ENCODE measurements around the gene RABGGTA. TPM values are rescaled to one million over a fixed set of nuclear protein-coding genes. Genes with fewer than 3 reads are reported as not detected.
"Not testable (repeated sequence)": the region's sequence is repeated elsewhere in the genome, so short reads cannot be mapped to it uniquely, and the experiment has no call there.

RABGGTA gene
- total and polyA plus RNA-seq, 5 donors from 2014 or later, result 25.1 to 78.6 (median 31.9) TPM

DNA sequence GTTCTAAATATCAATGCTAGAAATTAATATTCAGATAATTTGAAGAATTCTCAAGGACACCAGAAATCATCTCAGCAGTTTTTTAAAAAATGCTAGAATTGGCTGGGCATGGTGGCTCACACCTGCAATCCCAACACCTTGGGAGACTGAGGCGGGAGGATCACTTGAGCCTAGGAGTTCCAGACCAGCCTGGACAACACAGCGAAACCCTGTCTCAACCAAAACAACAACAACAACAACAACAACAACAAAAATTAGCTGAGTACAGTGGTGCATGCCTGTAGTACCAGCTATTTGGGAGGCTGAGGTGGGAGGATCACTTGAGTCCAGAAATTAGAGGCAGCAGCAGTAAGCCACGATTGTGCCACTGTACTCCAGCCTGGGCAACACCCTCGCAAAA is 52.3 kb downstream of the RABGGTA start:
- DNase-seq (no peak), ATAC-seq (ENCODE audit: low read depth in 2 of 2) (no peak)
- Histone ChIP-seq H3K36me3 (ENCODE audit: control insufficient read depth, insufficient read depth, low read length) (peaks cover 15% of the 10 kb centered on the region), H3K4me1 (ENCODE audit: control insufficient read depth, insufficient read depth, low read length, poor library complexity, severe bottlenecking) (peaks cover 22% of the 10 kb centered on the region), H3K27me3 (ENCODE audit: control insufficient read depth, insufficient read depth, low read length) (no peaks in the 10 kb centered on the region), H3K27ac (ENCODE audit: insufficient read depth, low read length, poor library complexity, severe bottlenecking) (no peak overlapping the region), H3K4me3 (ENCODE audit: low read depth, low read length) (no peak overlapping the region), H3K9me3 (ENCODE audit: control insufficient read depth in 2 of 2, low read length in 2 of 2) (no peaks in the 10 kb centered on the region)
- peak overlapping the region in 1 of 4 donors; percentile 62 for H3K4me3 Mint-ChIP-seq
- H3K27ac Mint-ChIP-seq, result no peak overlapping the region
- H3K36me3 Mint-ChIP-seq, result peaks cover 4% of the 10 kb centered on the region
- H3K27me3 Mint-ChIP-seq, result no peaks in the 10 kb centered on the region
- H3K9me3 Mint-ChIP-seq, result no peaks in the 10 kb centered on the region
- H3K4me1 Mint-ChIP-seq, result peaks cover 7 to 29% (median 17%) of the 10 kb centered on the region in 4 donors

DNA sequence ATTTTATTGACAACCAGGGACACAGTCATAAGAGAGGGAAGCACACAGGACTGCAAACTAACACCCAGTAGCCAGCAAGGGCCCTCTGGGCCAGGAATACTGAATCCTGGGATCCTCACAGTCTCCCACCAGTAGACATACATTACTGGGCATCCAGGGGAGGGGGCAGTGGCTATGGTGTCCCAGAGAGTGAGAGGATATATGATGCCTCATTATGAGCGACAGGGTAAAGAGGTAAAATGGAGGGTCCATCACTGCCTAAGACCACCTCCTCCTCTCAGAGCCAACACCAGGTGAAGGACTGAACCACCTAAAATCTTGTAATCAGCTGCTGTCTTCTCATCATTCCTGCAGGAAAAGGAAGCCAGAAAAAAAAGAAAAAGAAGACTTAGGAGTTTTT is 54.5 kb downstream of the RABGGTA start:
- H3K4me3 Mint-ChIP-seq; H3K27ac ChIP-seq (ENCODE audit: insufficient read depth, low read length, poor library complexity, severe bottlenecking): not testable (repeated sequence)
- peak overlapping the region in 1 of 3 donors; percentile 98 for H3K27ac Mint-ChIP-seq

DNA sequence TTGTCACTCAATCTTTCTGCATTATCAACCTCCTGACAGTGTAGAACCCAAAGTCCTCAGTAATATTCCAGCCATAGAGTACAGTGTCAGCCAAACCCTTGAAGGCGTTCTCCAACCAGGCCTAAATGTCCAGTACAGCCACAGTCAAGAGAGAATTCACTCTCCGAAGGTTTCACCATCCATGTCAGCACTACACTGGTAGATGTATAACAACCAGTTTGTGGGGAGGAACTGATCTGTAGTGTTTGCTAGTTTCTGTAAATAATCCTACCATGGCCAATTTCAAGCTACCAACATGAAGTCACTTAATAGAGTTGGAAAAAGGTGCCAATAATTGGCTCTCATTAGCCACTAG is 55.1 kb downstream of the RABGGTA start:
- peak overlapping the region; percentile 93 for H3K27ac ChIP-seq (ENCODE audit: insufficient read depth, low read length, poor library complexity, severe bottlenecking)
- peaks cover 7 to 55% (median 38%) of the 10 kb centered on the region in 4 donors for H3K4me1 Mint-ChIP-seq
- H3K27ac Mint-ChIP-seq, result peak overlapping the region; percentile 95 to 98 (median 95)
- H3K9me3 ChIP-seq (ENCODE audit: control insufficient read depth in 2 of 2, low read length in 2 of 2), result no peaks in the 10 kb centered on the region
- H3K9me3 Mint-ChIP-seq, result no peaks in the 10 kb centered on the region
- H3K4me3 ChIP-seq (ENCODE audit: low read depth, low read length), result peak overlapping the region; percentile 92
- peaks cover 36% of the 10 kb centered on the region for H3K4me1 ChIP-seq (ENCODE audit: control insufficient read depth, insufficient read depth, low read length, poor library complexity, severe bottlenecking)
- H3K36me3 Mint-ChIP-seq, result peaks cover 11% of the 10 kb centered on the region
- DNase-seq (no peak), ATAC-seq (ENCODE audit: low read depth in 2 of 2) (no peak)
- H3K4me3 Mint-ChIP-seq, result peak overlapping the region; percentile 94 to 98 (median 94)
- H3K36me3 ChIP-seq (ENCODE audit: control insufficient read depth, insufficient read depth, low read length), result peaks cover 17% of the 10 kb centered on the region
- no peaks in the 10 kb centered on the region for H3K27me3 Mint-ChIP-seq
- H3K27me3 ChIP-seq (ENCODE audit: control insufficient read depth, insufficient read depth, low read length), result no peaks in the 10 kb centered on the region

More for the DNA sequence above, 54.5 kb downstream of the RABGGTA start:
- H3K27me3 Mint-ChIP-seq; ATAC-seq (ENCODE audit: low read depth in 2 of 2); H3K9me3 Mint-ChIP-seq; H3K36me3 Mint-ChIP-seq; H3K9me3 ChIP-seq (ENCODE audit: control insufficient read depth in 2 of 2, low read length in 2 of 2); DNase-seq; H3K27me3 ChIP-seq (ENCODE audit: control insufficient read depth, insufficient read depth, low read length); H3K4me3 ChIP-seq (ENCODE audit: low read depth, low read length): not testable (repeated sequence)
- Histone ChIP-seq H3K36me3 (ENCODE audit: control insufficient read depth, insufficient read depth, low read length) (peaks cover 15% of the 10 kb centered on the region), H3K4me1 (ENCODE audit: control insufficient read depth, insufficient read depth, low read length, poor library complexity, severe bottlenecking) (peaks cover 31% of the 10 kb centered on the region)
- H3K4me1 Mint-ChIP-seq, result peaks cover 7 to 49% (median 33%) of the 10 kb centered on the region in 4 donors

Other genes with a start within 250 kb of the RABGGTA start
Only the 30 nearest of the 34 such genes appear.
- gene DCAF11, start 156.8 kb downstream of the RABGGTA start, total RNA-seq, result 97.8 TPM
- 10 to 100 TPM; 73.4 to 95.7 (median 82.3) TPM for gene DCAF11, start 156.8 kb downstream of the RABGGTA start, polyA plus RNA-seq
- gene NRL, start 156.6 kb downstream of the RABGGTA start, total RNA-seq, result 2.8 TPM
- gene NRL, start 156.6 kb downstream of the RABGGTA start, polyA plus RNA-seq, result 1 to 10 TPM; 1.9 to 2.9 (median 2.1) TPM
- gene FITM1, start 140.9 kb downstream of the RABGGTA start, total RNA-seq, result 1.1 TPM
- gene FITM1, start 140.9 kb downstream of the RABGGTA start, polyA plus RNA-seq, result under 1 TPM in 3 of 4 donors, not detected in 1; 0.20 to 0.42 (median 0.24) TPM
- 294 TPM for gene PSME1, start 135.4 kb downstream of the RABGGTA start, total RNA-seq
- 1,000 to 10,000 TPM in 1 of 4 donors, 100 to 1,000 TPM in 3; 698 to 1,230 (median 866) TPM for gene PSME1, start 135.4 kb downstream of the RABGGTA start, polyA plus RNA-seq
- gene EMC9, start 130.0 kb downstream of the RABGGTA start, total RNA-seq, result 11.7 TPM
- 10 to 100 TPM; 10.7 to 22.5 (median 13.4) TPM for gene EMC9, start 130.0 kb downstream of the RABGGTA start, polyA plus RNA-seq
- gene PSME2, start 125.0 kb downstream of the RABGGTA start, total RNA-seq, result 167 TPM
- 100 to 1,000 TPM; 346 to 603 (median 466) TPM for gene PSME2, start 125.0 kb downstream of the RABGGTA start, polyA plus RNA-seq
- gene RNF31, start 124.1 kb downstream of the RABGGTA start, total RNA-seq, result 82.4 TPM
- 10 to 100 TPM; 35.9 to 55.9 (median 41.1) TPM for gene RNF31, start 124.1 kb downstream of the RABGGTA start, polyA plus RNA-seq
- 369 TPM for gene IRF9, start 110.3 kb downstream of the RABGGTA start, total RNA-seq
- 100 to 1,000 TPM; 105 to 157 (median 119) TPM for gene IRF9, start 110.3 kb downstream of the RABGGTA start, polyA plus RNA-seq
- gene REC8, start 99.5 kb downstream of the RABGGTA start, total RNA-seq, result 145 TPM
- 10 to 100 TPM in 3 of 4 donors, 1 to 10 TPM in 1; 9.7 to 16.1 (median 12.0) TPM for gene REC8, start 99.5 kb downstream of the RABGGTA start, polyA plus RNA-seq
- 33.7 TPM for gene IPO4, start 82.8 kb downstream of the RABGGTA start, total RNA-seq
- 10 to 100 TPM; 13.0 to 14.8 (median 14.1) TPM for gene IPO4, start 82.8 kb downstream of the RABGGTA start, polyA plus RNA-seq
- 20.0 TPM for gene TM9SF1, start 76.2 kb downstream of the RABGGTA start, total RNA-seq
- gene TM9SF1, start 76.2 kb downstream of the RABGGTA start, polyA plus RNA-seq, result 10 to 100 TPM; 36.8 to 42.3 (median 40.0) TPM
- 0.44 TPM for gene TSSK4, start 65.9 kb downstream of the RABGGTA start, total RNA-seq
- 1 to 10 TPM in 3 of 4 donors, under 1 TPM in 1; 0.86 to 1.5 (median 1.2) TPM for gene TSSK4, start 65.9 kb downstream of the RABGGTA start, polyA plus RNA-seq
- 108 TPM for gene CHMP4A, start 58.1 kb downstream of the RABGGTA start, total RNA-seq
- gene CHMP4A, start 58.1 kb downstream of the RABGGTA start, polyA plus RNA-seq, result 100 to 1,000 TPM; 122 to 154 (median 142) TPM
- 6.0 TPM for gene MDP1, start 55.5 kb downstream of the RABGGTA start, total RNA-seq
- gene MDP1, start 55.5 kb downstream of the RABGGTA start, polyA plus RNA-seq, result 10 to 100 TPM; 29.0 to 52.6 (median 35.6) TPM
- 89.1 TPM for gene NEDD8, start 39.2 kb downstream of the RABGGTA start, total RNA-seq
- gene NEDD8, start 39.2 kb downstream of the RABGGTA start, polyA plus RNA-seq, result 100 to 1,000 TPM; 334 to 440 (median 349) TPM
- gene GMPR2, start 38.7 kb downstream of the RABGGTA start, total RNA-seq, result 49.0 TPM
- gene GMPR2, start 38.7 kb downstream of the RABGGTA start, polyA plus RNA-seq, result 100 to 1,000 TPM in 3 of 4 donors, 10 to 100 TPM in 1; 95.5 to 117 (median 112) TPM
- gene TINF2, start 29.0 kb downstream of the RABGGTA start, total RNA-seq, result 169 TPM
- 100 to 1,000 TPM; 216 to 242 (median 223) TPM for gene TINF2, start 29.0 kb downstream of the RABGGTA start, polyA plus RNA-seq
- gene TGM1, start 8.4 kb downstream of the RABGGTA start, total RNA-seq, result 4.0 TPM
- not detected for gene TGM1, start 8.4 kb downstream of the RABGGTA start, polyA plus RNA-seq
- gene DHRS1, start 28.2 kb upstream of the RABGGTA start, total RNA-seq, result 41.2 TPM
- 10 to 100 TPM; 21.7 to 48.5 (median 31.9) TPM for gene DHRS1, start 28.2 kb upstream of the RABGGTA start, polyA plus RNA-seq
- gene NOP9, start 28.3 kb upstream of the RABGGTA start, total RNA-seq, result 30.0 TPM
- gene NOP9, start 28.3 kb upstream of the RABGGTA start, polyA plus RNA-seq, result 1 to 10 TPM; 1.3 to 2.5 (median 1.8) TPM
- gene CIDEB, start 36.4 kb upstream of the RABGGTA start, total RNA-seq, result 13.2 TPM
- 10 to 100 TPM in 2 of 4 donors, 1 to 10 TPM in 2; 8.9 to 13.6 (median 9.7) TPM for gene CIDEB, start 36.4 kb upstream of the RABGGTA start, polyA plus RNA-seq
- gene LTB4R2, start 38.5 kb upstream of the RABGGTA start, total RNA-seq, result 18.1 TPM
- 1 to 10 TPM in 3 of 4 donors, under 1 TPM in 1; 1.00 to 2.2 (median 1.7) TPM for gene LTB4R2, start 38.5 kb upstream of the RABGGTA start, polyA plus RNA-seq
- gene LTB4R, start 39.9 kb upstream of the RABGGTA start, total RNA-seq, result 17.5 TPM
- 1 to 10 TPM; 3.5 to 7.8 (median 6.3) TPM for gene LTB4R, start 39.9 kb upstream of the RABGGTA start, polyA plus RNA-seq
- gene ADCY4, start 63.5 kb upstream of the RABGGTA start, total RNA-seq, result 10.7 TPM
- gene ADCY4, start 63.5 kb upstream of the RABGGTA start, polyA plus RNA-seq, result under 1 TPM in 2 of 4 donors, not detected in 2; 0.32 to 0.39 TPM
- gene RIPK3, start 68.4 kb upstream of the RABGGTA start, total RNA-seq, result 41.2 TPM
- gene RIPK3, start 68.4 kb upstream of the RABGGTA start, polyA plus RNA-seq, result 10 to 100 TPM; 14.9 to 24.6 (median 19.4) TPM
- gene NFATC4, start 96.6 kb upstream of the RABGGTA start, total RNA-seq, result not detected
- not detected for gene NFATC4, start 96.6 kb upstream of the RABGGTA start, polyA plus RNA-seq
- 0.22 TPM for gene NYNRIN, start 127.4 kb upstream of the RABGGTA start, total RNA-seq
- gene NYNRIN, start 127.4 kb upstream of the RABGGTA start, polyA plus RNA-seq, result under 1 TPM in 1 of 4 donors, not detected in 3; 0.02 TPM
- 3.2 TPM for gene CBLN3, start 158.1 kb upstream of the RABGGTA start, total RNA-seq
- gene CBLN3, start 158.1 kb upstream of the RABGGTA start, polyA plus RNA-seq, result under 1 TPM; 0.10 to 0.32 (median 0.11) TPM
- gene KHNYN, start 158.4 kb upstream of the RABGGTA start, total RNA-seq, result 139 TPM
- 10 to 100 TPM; 12.4 to 16.5 (median 15.0) TPM for gene KHNYN, start 158.4 kb upstream of the RABGGTA start, polyA plus RNA-seq
- gene SDR39U1, start 171.2 kb upstream of the RABGGTA start, total RNA-seq, result 79.9 TPM
- 10 to 100 TPM; 46.1 to 63.1 (median 60.5) TPM for gene SDR39U1, start 171.2 kb upstream of the RABGGTA start, polyA plus RNA-seq